Fibroblast of peridontal ligament (primary cell): ENCODE measurements around the gene MYO18B.
A peak's percentile ranks its signal among the peaks of the same experiment; 100 is the strongest.

ENCODE experiments used
- DNase-seq: peaks from one replicate; pipeline ENCODE4 v3.0.0-alpha.2; 2010; ENCODE audit errors: extremely low read depth

The MYO18B gene

GRCh38 chr22:25777411-25777810, 35.4 kb downstream of the MYO18B start:
- no peak for DNase-seq

- peak; percentile 52 for DNase-seq
Measured at GRCh38 chr22:25777870-25778269, 35.9 kb downstream of the MYO18B start.

- no peak for DNase-seq
Measured at GRCh38 chr22:25779426-25779825, 37.4 kb downstream of the MYO18B start.

- no peak for DNase-seq
Measured at GRCh38 chr22:25779890-25780289, 37.9 kb downstream of the MYO18B start.

GRCh38 chr22:25780673-25781072, 38.7 kb downstream of the MYO18B start:
- DNase-seq = no peak

- DNase-seq = no peak
Measured at GRCh38 chr22:25781801-25782200, 39.8 kb downstream of the MYO18B start.

GRCh38 chr22:25782831-25783230, 40.8 kb downstream of the MYO18B start:
- no peak for DNase-seq

- DNase-seq = no peak
Measured at GRCh38 chr22:25783856-25784255, 41.9 kb downstream of the MYO18B start.

- no peak for DNase-seq
Measured at GRCh38 chr22:25786165-25786564, 44.2 kb downstream of the MYO18B start.

GRCh38 chr22:25791556-25791955, 49.6 kb downstream of the MYO18B start:
- DNase-seq = no peak

GRCh38 chr22:25795478-25795877, 53.5 kb downstream of the MYO18B start:
- no peak for DNase-seq

GRCh38 chr22:25797498-25798290, 55.7 kb downstream of the MYO18B start:
- DNase-seq = no peak

GRCh38 chr22:25800766-25801165, 58.8 kb downstream of the MYO18B start:
- no peak for DNase-seq

- no peak for DNase-seq
Measured at GRCh38 chr22:25802018-25802417, 60.0 kb downstream of the MYO18B start.

- no peak for DNase-seq
Measured at GRCh38 chr22:25804676-25805075, 62.7 kb downstream of the MYO18B start.

GRCh38 chr22:25806579-25806978, 64.6 kb downstream of the MYO18B start:
- no peak for DNase-seq

GRCh38 chr22:25814685-25815084, 72.7 kb downstream of the MYO18B start:
- no peak for DNase-seq

GRCh38 chr22:25815561-25815960, 73.6 kb downstream of the MYO18B start:
- DNase-seq = no peak

- DNase-seq = no peak
Measured at GRCh38 chr22:25816522-25817059, 74.6 kb downstream of the MYO18B start.

- no peak for DNase-seq
Measured at GRCh38 chr22:25817092-25817943, 75.3 kb downstream of the MYO18B start.

- no peak for DNase-seq
Measured at GRCh38 chr22:25818541-25818940, 76.6 kb downstream of the MYO18B start.

- DNase-seq = no peak
Measured at GRCh38 chr22:25822344-25822743, 80.4 kb downstream of the MYO18B start.

GRCh38 chr22:25823276-25823675, 81.3 kb downstream of the MYO18B start:
- DNase-seq = no peak
